BJ (cell line): Measurements from ENCODE around the gene SLC25A13. TPM values are rescaled to one million over a fixed set of nuclear protein-coding genes. Genes with fewer than 3 reads are reported as not detected.

ENCODE experiments used
- CTCF ChIA-PET: fragments of 350-600 bp; formaldehyde crosslinking; extraction: SDS; loops from one replicate; lab custom pipeline; 2021; ENCODE audit warnings: antibody characterized with exemption, inconsistent platforms; lab: Yijun Ruan, JAX
- POLR2A ChIA-PET: fragments of 300-600 bp; sonication (Branson Sonifier 250); formaldehyde crosslinking; extraction: SDS; loops from one replicate; lab custom pipeline; 2021; ENCODE audit warnings: antibody characterized with exemption; lab: Charles Lee
- DNase-seq: peaks from one replicate; pipeline ENCODE4 v3.0.0-alpha.2; 2011; ENCODE audit warnings: low read depth
- H3K27me3 ChIP-seq: 2 replicates; pipeline ENCODE4 v1.6.0; 2011; ENCODE audit warnings: low read length; ENCODE audit not compliant: control insufficient read depth, insufficient read depth
- H3K36me3 ChIP-seq: 2 replicates; pipeline ENCODE4 v1.5.1; 2011; ENCODE audit warnings: low read length; ENCODE audit not compliant: control insufficient read depth, insufficient read depth
- H3K4me3 ChIP-seq: 2 replicates; pipeline ENCODE4 v1.5.1; 2011; ENCODE audit warnings: low read depth, mild to moderate bottlenecking, control low read depth, low read length
- polyA plus RNA-seq: library from polyadenylated mRNA; depleted of rRNA; stranded (reverse); fragments of >200 nt; gene quantifications from 2 replicates; pipeline ENCODE4 v1.2.3, GENCODE V29; 2011
- TF ChIP-seq, protein P1 (sequence below): IDR thresholded peaks from 2 replicates; pipeline ENCODE4 v1.5.1; 2011; ENCODE audit warnings: low read depth, mild to moderate bottlenecking, control low read depth, inconsistent platforms, low read length, moderate library complexity; ENCODE audit not compliant: insufficient read depth

The SLC25A13 gene
- polyA plus RNA-seq, 1 experiment = 6.2 TPM

DNA sequence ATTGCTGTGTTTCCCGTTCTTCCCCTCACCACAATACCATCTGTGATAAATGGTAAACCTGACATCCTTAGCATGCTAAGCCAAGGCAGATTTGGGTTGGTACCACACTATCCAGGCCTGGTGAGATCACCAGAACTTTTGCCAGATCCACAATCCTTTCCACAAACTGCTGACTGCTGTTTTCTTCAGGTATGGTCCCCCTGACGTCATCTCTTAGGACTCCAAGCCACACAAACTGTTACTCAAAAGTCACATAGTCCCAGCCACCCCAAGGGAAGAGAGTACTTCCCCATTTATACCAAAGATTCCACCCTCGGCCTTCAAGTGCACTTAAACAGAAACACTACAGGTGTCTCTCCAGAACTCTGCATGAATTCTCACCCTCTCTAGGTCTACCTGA lies 34.8 kb downstream of the SLC25A13 start:
- Histone ChIP-seq H3K36me3 (no peaks in the 10 kb centered on the region), H3K4me3 (no peak overlapping the region), H3K27me3 (no peaks in the 10 kb centered on the region)
- DNase-seq = no peak
- ChIA-PET CTCF (interaction anchor here (0.5 to 1.3 kb wide), 3 partner anchors 11 to 249 kb away, joined by 3 to 4 read pairs (median 3); no protein-coding TSS in a partner anchor), POLR2A (no interaction called here)
- TF ChIP-seq, protein P1, sequence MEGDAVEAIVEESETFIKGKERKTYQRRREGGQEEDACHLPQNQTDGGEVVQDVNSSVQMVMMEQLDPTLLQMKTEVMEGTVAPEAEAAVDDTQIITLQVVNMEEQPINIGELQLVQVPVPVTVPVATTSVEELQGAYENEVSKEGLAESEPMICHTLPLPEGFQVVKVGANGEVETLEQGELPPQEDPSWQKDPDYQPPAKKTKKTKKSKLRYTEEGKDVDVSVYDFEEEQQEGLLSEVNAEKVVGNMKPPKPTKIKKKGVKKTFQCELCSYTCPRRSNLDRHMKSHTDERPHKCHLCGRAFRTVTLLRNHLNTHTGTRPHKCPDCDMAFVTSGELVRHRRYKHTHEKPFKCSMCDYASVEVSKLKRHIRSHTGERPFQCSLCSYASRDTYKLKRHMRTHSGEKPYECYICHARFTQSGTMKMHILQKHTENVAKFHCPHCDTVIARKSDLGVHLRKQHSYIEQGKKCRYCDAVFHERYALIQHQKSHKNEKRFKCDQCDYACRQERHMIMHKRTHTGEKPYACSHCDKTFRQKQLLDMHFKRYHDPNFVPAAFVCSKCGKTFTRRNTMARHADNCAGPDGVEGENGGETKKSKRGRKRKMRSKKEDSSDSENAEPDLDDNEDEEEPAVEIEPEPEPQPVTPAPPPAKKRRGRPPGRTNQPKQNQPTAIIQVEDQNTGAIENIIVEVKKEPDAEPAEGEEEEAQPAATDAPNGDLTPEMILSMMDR = no peak

DNA sequence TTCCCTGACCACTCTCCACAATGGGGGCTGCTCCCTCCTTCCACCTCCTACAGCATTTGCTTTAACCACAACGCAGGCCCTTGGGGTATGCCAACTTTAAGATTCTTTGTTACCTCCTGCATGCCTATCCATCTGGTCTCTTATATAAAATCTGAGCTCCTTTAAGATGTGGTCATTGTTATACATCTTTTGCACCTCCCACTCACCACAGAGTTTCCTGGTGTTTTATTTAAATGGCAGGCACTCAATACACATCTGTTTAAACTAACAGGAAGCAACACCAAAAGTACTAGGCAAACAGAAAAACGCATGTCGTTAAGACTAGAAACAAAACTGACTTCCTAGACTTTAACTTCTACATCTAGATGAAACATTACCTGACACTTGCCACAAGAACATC lies 36.3 kb downstream of the SLC25A13 start:
- Histone ChIP-seq H3K27me3 (no peaks in the 10 kb centered on the region), H3K36me3 (no peaks in the 10 kb centered on the region), H3K4me3 (no peak overlapping the region)
- DNase-seq = no peak
- ChIA-PET POLR2A (no interaction called here), CTCF (interaction anchor here (0.6 to 1.3 kb wide), 2 partner anchors 12 to 403 kb away, joined by 3 to 4 read pairs; no protein-coding TSS in a partner anchor)
- TF ChIP-seq, protein P1 = no peak

DNA sequence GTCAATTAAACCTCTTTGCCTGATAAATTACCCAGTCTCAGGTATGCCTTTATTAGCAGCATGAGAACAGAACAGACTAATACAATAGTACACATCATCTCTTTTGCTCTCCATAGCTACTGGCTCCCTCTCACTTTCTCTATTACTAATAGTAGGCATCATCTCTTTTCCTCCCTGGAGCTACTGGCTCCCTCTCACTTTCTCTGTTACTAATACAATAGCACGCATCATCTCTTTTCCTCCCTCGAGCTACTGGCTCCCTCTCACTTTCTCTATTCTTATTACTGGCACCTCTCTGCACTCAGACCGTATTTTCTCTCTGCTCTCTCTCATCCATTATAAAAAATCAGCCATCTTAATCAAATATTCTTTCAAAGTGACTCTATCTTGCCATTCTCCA lies 37.1 kb downstream of the SLC25A13 start:
- no peak for DNase-seq
- ChIA-PET POLR2A (no interaction called here), CTCF (no interaction called here)
- Histone ChIP-seq H3K36me3 (no peaks in the 10 kb centered on the region), H3K4me3 (no peak overlapping the region), H3K27me3 (no peaks in the 10 kb centered on the region)
- TF ChIP-seq, protein P1 = no peak

DNA sequence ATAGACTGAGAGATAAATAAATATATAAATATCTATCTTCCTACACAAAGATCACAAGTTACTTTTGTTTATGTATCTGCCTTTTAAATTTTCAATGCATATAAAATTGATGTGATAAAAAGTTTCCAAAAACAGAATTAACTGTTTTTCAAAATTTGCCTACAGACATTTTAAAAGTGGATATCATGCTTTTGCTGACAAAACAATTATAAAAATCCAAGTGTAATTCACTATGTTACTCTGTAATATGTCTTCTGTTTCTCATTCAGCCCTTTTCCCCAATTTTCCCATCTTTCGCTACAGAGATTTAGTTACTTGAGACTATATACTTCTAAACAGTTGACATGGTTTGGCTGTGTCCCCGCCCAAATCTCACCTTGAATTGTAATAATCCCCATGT lies 37.7 kb downstream of the SLC25A13 start:
- ChIA-PET CTCF (no interaction called here), POLR2A (no interaction called here)
- TF ChIP-seq, protein P1 = no peak
- no peak for DNase-seq
- H3K36me3 ChIP-seq = no peaks in the 10 kb centered on the region
- no peaks in the 10 kb centered on the region for H3K27me3 ChIP-seq
- H3K4me3 ChIP-seq = no peak overlapping the region

DNA sequence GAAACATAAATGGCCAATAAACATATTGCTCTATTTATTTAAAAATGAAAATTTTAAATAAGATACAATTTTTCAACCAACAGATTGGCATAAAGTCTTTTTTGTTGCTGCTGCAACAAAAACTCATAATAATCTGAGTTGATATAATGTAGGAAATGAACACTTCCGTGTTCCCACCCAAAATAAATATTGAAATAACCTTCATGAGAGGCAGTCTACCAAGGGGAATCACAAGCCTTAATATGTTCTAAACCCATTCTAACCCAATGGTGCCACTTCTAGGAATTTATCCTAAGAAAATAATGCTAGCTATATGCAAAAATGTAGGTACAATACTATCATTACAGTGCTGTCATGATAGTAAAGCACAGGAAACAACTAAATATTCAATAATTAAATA lies 39.1 kb downstream of the SLC25A13 start:
- TF ChIP-seq, protein P1 = no peak
- Histone ChIP-seq H3K27me3 (no peaks in the 10 kb centered on the region), H3K36me3 (no peaks in the 10 kb centered on the region), H3K4me3 (no peak overlapping the region)
- no peak for DNase-seq
- POLR2A ChIA-PET = no interaction called here
- CTCF ChIA-PET = no interaction called here
